Neural cell (in vitro differentiated cells): ENCODE data around the gene PLXDC1. TPM values are rescaled to one million over a fixed set of nuclear protein-coding genes. Genes with fewer than 3 reads are reported as not detected.

Source experiments
- H2AFZ ChIP-seq: fragments of 200-600, 300-800 bp; sonication (generic), shearing (Covaris generic); 2 replicates; pipeline ENCODE4 v1.6.0; 2014; ENCODE audit warnings: low read depth, mild to moderate bottlenecking, antibody characterized with exemption, low read length, moderate library complexity
- H3F3A ChIP-seq: fragments of 200-600 bp; shearing (Covaris generic); 2 replicates; pipeline ENCODE4 v1.6.1; 2016; ENCODE audit warnings: mild to moderate bottlenecking, moderate library complexity, mixed read lengths, antibody characterized with exemption, low read length; ENCODE audit not compliant: insufficient read depth, poor library complexity, severe bottlenecking
- H3K27ac ChIP-seq: fragments of 200-600, 300-800 bp; sonication (generic), shearing (Covaris generic); 2 replicates; pipeline ENCODE4 v1.5.1; 2014; ENCODE audit warnings: mild to moderate bottlenecking, low read length, moderate library complexity
- H3K27me3 ChIP-seq: fragments of 300-800, 200-600 bp; sonication (generic), shearing (Covaris generic); 2 replicates; pipeline ENCODE4 v1.6.0; 2014; ENCODE audit warnings: mild to moderate bottlenecking, low read depth, low read length, moderate library complexity; ENCODE audit not compliant: insufficient read depth
- H3K36me3 ChIP-seq: fragments of 300-800, 200-600 bp; sonication (generic), shearing (Covaris generic); 2 replicates; pipeline ENCODE4 v1.5.1; 2014; ENCODE audit warnings: mild to moderate bottlenecking, antibody characterized with exemption, low read length, moderate library complexity; ENCODE audit not compliant: insufficient read depth
- H3K4me2 ChIP-seq: fragments of 300-800, 200-600 bp; sonication (generic), shearing (Covaris generic); 2 replicates; pipeline ENCODE4 v1.6.0; 2014; ENCODE audit warnings: mild to moderate bottlenecking, low read length
- H3K4me3 ChIP-seq: fragments of 300-800, 200-600 bp; sonication (generic), shearing (Covaris generic); 2 replicates; pipeline ENCODE4 v1.5.1; 2014; ENCODE audit warnings: mild to moderate bottlenecking, low read length, moderate library complexity
- H3K79me2 ChIP-seq: fragments of 200-600 bp; shearing (Covaris generic); replicated peaks from 2 replicates; pipeline ENCODE4 v1.6.0; 2014; ENCODE audit warnings: mild to moderate bottlenecking, low read length, moderate library complexity; ENCODE audit not compliant: insufficient read depth
- H3K9ac ChIP-seq: fragments of 300-800, 200-600 bp; sonication (generic), shearing (Covaris generic); 2 replicates; pipeline ENCODE4 v1.6.1; 2016; ENCODE audit warnings: mild to moderate bottlenecking, low read length, mixed read lengths
- H3K9me2 ChIP-seq: fragments of 200-600 bp; shearing (Covaris generic); 2 replicates; pipeline ENCODE4 v1.6.1; 2016; ENCODE audit warnings: mild to moderate bottlenecking, low read length, mixed read lengths; ENCODE audit not compliant: insufficient read depth
- H3K9me3 ChIP-seq: fragments of 200-600, 300-800 bp; sonication (generic), shearing (Covaris generic); 2 replicates; pipeline ENCODE4 v1.6.1; 2016; ENCODE audit warnings: mild to moderate bottlenecking, mixed run types, low read length, moderate library complexity, mixed read lengths
- H4K20me1 ChIP-seq: fragments of 200-600 bp; shearing (Covaris generic); 2 replicates; pipeline ENCODE4 v1.6.1; 2016; ENCODE audit warnings: mild to moderate bottlenecking, mixed run types; ENCODE audit not compliant: insufficient read depth
- CTCF ChIP-seq: fragments of 450-650 bp; IDR thresholded peaks from 2 replicates; pipeline ENCODE4 v1.5.1; 2014; ENCODE audit warnings: antibody characterized with exemption, mild to moderate bottlenecking, moderate library complexity; ENCODE audit not compliant: poor library complexity, severe bottlenecking
- EP300 ChIP-seq: fragments of 450-650 bp; conservative IDR thresholded peaks from 2 replicates; pipeline ENCODE4 v1.6.1; 2014; ENCODE audit warnings: antibody characterized with exemption, mild to moderate bottlenecking, moderate library complexity; ENCODE audit not compliant: poor library complexity, severe bottlenecking
- EZH2 ChIP-seq: fragments of 200-600, 300-800 bp; shearing (Covaris generic), sonication (generic); IDR thresholded peaks from 2 replicates; pipeline ENCODE4 v1.6.1; 2014; ENCODE audit warnings: antibody characterized with exemption, low read length, borderline replicate concordance, mild to moderate bottlenecking; ENCODE audit not compliant: insufficient read depth, poor library complexity, severe bottlenecking
- MXI1 ChIP-seq: fragments of 450-650 bp; conservative IDR thresholded peaks from 2 replicates; pipeline ENCODE4 v1.6.1; 2014; ENCODE audit warnings: antibody characterized with exemption, mild to moderate bottlenecking; ENCODE audit not compliant: poor library complexity, severe bottlenecking
- POLR2AphosphoS5 ChIP-seq: IDR thresholded peaks from 2 replicates; pipeline ENCODE4 v1.6.1; 2012
- RAD21 ChIP-seq: fragments of 450-650 bp; conservative IDR thresholded peaks from 2 replicates; pipeline ENCODE4 v1.6.1; 2014; ENCODE audit warnings: antibody characterized with exemption, mild to moderate bottlenecking, moderate library complexity
- REST ChIP-seq: IDR thresholded peaks from 2 replicates; pipeline ENCODE4 v1.6.1; 2012; ENCODE audit warnings: borderline replicate concordance
- SMC3 ChIP-seq: fragments of 450-650 bp; conservative IDR thresholded peaks from 2 replicates; pipeline ENCODE4 v1.6.1; 2014; ENCODE audit warnings: antibody characterized with exemption, mild to moderate bottlenecking, moderate library complexity; ENCODE audit not compliant: poor library complexity
- TAF1 ChIP-seq: IDR thresholded peaks from 2 replicates; pipeline ENCODE4 v1.6.1; 2012; ENCODE audit warnings: low read depth
- polyA plus RNA-seq: library from polyadenylated mRNA; depleted of rRNA; stranded (reverse); fragments of >200 nt; gene quantifications from 2 replicates; pipeline ENCODE4 v1.2.3, GENCODE V29; 2014

PLXDC1 gene
- polyA plus RNA-seq, 1 donor from 2014 or later, result 10.0 TPM

- no peak for TF ChIP-seq POLR2AphosphoS5
- no peak for TF ChIP-seq REST
- TF ChIP-seq EZH2, result no peak
- TF ChIP-seq EP300, result no peak
- no peak for TF ChIP-seq MXI1
- no peak for TF ChIP-seq CTCF
- TF ChIP-seq RAD21, result no peak
- no peak for TF ChIP-seq TAF1
- no peak for TF ChIP-seq SMC3
- H2AFZ ChIP-seq, result no peak overlapping the region
- H3K4me2 ChIP-seq, result no peak overlapping the region
- H3K27me3 ChIP-seq, result no peaks in the 10 kb centered on the region
- no peaks in the 10 kb centered on the region for H4K20me1 ChIP-seq
- H3K79me2 ChIP-seq, result no peaks in the 10 kb centered on the region
- H3K36me3 ChIP-seq, result no peaks in the 10 kb centered on the region
- H3K9me3 ChIP-seq, result no peaks in the 10 kb centered on the region
- H3K9me2 ChIP-seq, result no peaks in the 10 kb centered on the region
- H3K27ac ChIP-seq, result no peak overlapping the region
- no peaks in the 10 kb centered on the region for H3F3A ChIP-seq
- H3K4me3 ChIP-seq, result no peak overlapping the region
- no peak overlapping the region for H3K9ac ChIP-seq
Measured at GRCh38 chr17:39141915-39142664, 9.3 kb downstream of the PLXDC1 start.

GRCh38 chr17:39141294-39141693 lies 10.1 kb downstream of the PLXDC1 start:
- H3K9me2 ChIP-seq, result no peaks in the 10 kb centered on the region

More at GRCh38 chr17:39141294-39141693, 10.1 kb downstream of the PLXDC1 start:
- Histone ChIP-seq H3K27me3 (no peaks in the 10 kb centered on the region), H3K9ac (no peak overlapping the region), H3K27ac (no peak overlapping the region), H3K4me2 (no peak overlapping the region), H3K79me2 (no peaks in the 10 kb centered on the region), H3F3A (no peaks in the 10 kb centered on the region), H3K4me3 (no peak overlapping the region), H4K20me1 (no peaks in the 10 kb centered on the region), H3K36me3 (no peaks in the 10 kb centered on the region), H2AFZ (no peak overlapping the region), H3K9me3 (no peaks in the 10 kb centered on the region)
- TF ChIP-seq RAD21 (no peak), EZH2 (no peak), TAF1 (no peak), EP300 (no peak), REST (no peak), POLR2AphosphoS5 (no peak), CTCF (no peak), SMC3 (no peak), MXI1 (no peak)
